Lung (tissue), 12 donors: Measurements from ENCODE around the gene SUGT1. TPM values are rescaled to one million over a fixed set of nuclear protein-coding genes. Genes with fewer than 3 reads are reported as not detected.

Source experiments
- ATAC-seq: fragments of 200-7000 bp; cut with Tn5 transposase; one replicate; pipeline ENCODE4 v1.9.1; 2020; ENCODE audit warnings: moderate number of reproducible peaks; ENCODE audit not compliant: insufficient read depth, low FRiP score
- DNase-seq, 3 donors: peaks; one replicate each; pipeline ENCODE4 v3.0.0-alpha.2; 2013 to 2017
- H3K27ac ChIP-seq, 2 donors: one replicate each; pipeline ENCODE4 v1.5.1; 2013; ENCODE audit warnings: mild to moderate bottlenecking in 2 of 2, moderate library complexity in 2 of 2, control low read depth in 1 of 2, inconsistent platforms in 1 of 2, low read depth in 1 of 2, low read length in 1 of 2
- H3K27me3 ChIP-seq, 3 donors: one replicate each; pipeline ENCODE4 v1.5.1; 2013; ENCODE audit warnings: low read length in 2 of 3; ENCODE audit not compliant: control insufficient read depth in 3 of 3, insufficient read depth in 3 of 3
- H3K36me3 ChIP-seq, 4 donors: one replicate each; pipeline ENCODE4 v1.5.1; 2013; ENCODE audit warnings: low read length in 4 of 4, mild to moderate bottlenecking in 1 of 4, moderate library complexity in 1 of 4; ENCODE audit not compliant: control insufficient read depth in 4 of 4, insufficient read depth in 4 of 4
- H3K4me1 ChIP-seq, 5 donors: one replicate each; pipeline ENCODE4 v1.5.1; 2013; ENCODE audit warnings: low read length in 5 of 5, mild to moderate bottlenecking in 2 of 5, moderate library complexity in 1 of 5; ENCODE audit not compliant: control insufficient read depth in 5 of 5, insufficient read depth in 5 of 5
- H3K4me3 ChIP-seq: one replicate; pipeline ENCODE4 v1.5.1; 2013; ENCODE audit warnings: mild to moderate bottlenecking, control low read depth, moderate library complexity
- H3K9ac ChIP-seq, 2 donors: one replicate each; pipeline ENCODE4 v1.5.1; 2013; ENCODE audit warnings: low read length in 2 of 2, control low read depth in 1 of 2; ENCODE audit not compliant: insufficient read depth in 1 of 2
- H3K9me3 ChIP-seq, 4 donors: one replicate each; pipeline ENCODE4 v1.5.1; 2013; ENCODE audit warnings: low read length in 3 of 4, mild to moderate bottlenecking in 1 of 4, moderate library complexity in 1 of 4; ENCODE audit not compliant: control insufficient read depth in 4 of 4, insufficient read depth in 3 of 4
- CTCF ChIP-seq: IDR thresholded peaks from 2 replicates; pipeline ENCODE4 v1.5.1; 2012; ENCODE audit warnings: mild to moderate bottlenecking; ENCODE audit errors: control extremely low read depth, extremely low read depth
- WGBS, 2 donors: extraction: QIAGEN DNeasy Blood & Tissue Kit; methylation state at CpG; one replicate each; pipeline ENCODE4 v1.1.7; 2013; 5-methylcytosine and 5-hydroxymethylcytosine counted together
- polyA plus RNA-seq, 2 donors: library from polyadenylated mRNA; stranded (reverse); fragments of 200-250 nt; gene quantifications; one replicate each; pipeline ENCODE4 v1.2.1, GENCODE V29; 2013
- total RNA-seq, 2 donors: library from RNA; depleted of rRNA in 1 of 2; stranded (reverse); fragments of >200 nt in 1 of 2; gene quantifications; one replicate each; pipeline ENCODE4 v1.2.1, GENCODE V29; 2014 to 2021
- donor health status: control.
- donor health status: control.
- donor health status: Bipolar disorder and iron deficiency.
- donor health status: healthy.
- donor health status: DM: yes; HTN: yes; CAD: no.

The SUGT1 gene
- total and polyA plus RNA-seq, 4 donors = 30.6 to 48.7 (median 38.1) TPM

- no peak overlapping the region for H3K27ac ChIP-seq
- ATAC-seq = no peak
- peaks cover 1 to 20% (median 13%) of the 10 kb centered on the region in 4 donors for H3K36me3 ChIP-seq
- H3K27me3 ChIP-seq = no peaks in the 10 kb centered on the region
- 67 to 82% methylated on average over 3 of the region's 3 CpGs for WGBS, 2 donors
- H3K9ac ChIP-seq = no peak overlapping the region
- no peaks in the 10 kb centered on the region for H3K4me1 ChIP-seq
- DNase-seq = no peak
- no peaks in the 10 kb centered on the region for H3K9me3 ChIP-seq
- H3K4me3 ChIP-seq = no peak overlapping the region
- TF ChIP-seq CTCF = no peak
These were observed 8.5 kb upstream of the SUGT1 start for GRCh38 chr13:52644108-52644507.

GRCh38 chr13:52646967-52647366 lies 5.7 kb upstream of the SUGT1 start:
- Histone ChIP-seq H3K27ac (no peak overlapping the region), H3K27me3 (no peaks in the 10 kb centered on the region), H3K4me1 (peaks cover 0 to 12% (median 8%) of the 10 kb centered on the region in 5 donors), H3K9ac (no peak overlapping the region), H3K9me3 (no peaks in the 10 kb centered on the region), H3K36me3 (peaks cover 3 to 19% (median 9%) of the 10 kb centered on the region in 4 donors), H3K4me3 (no peak overlapping the region)
- DNase-seq (no peak), ATAC-seq (no peak)
- no peak for TF ChIP-seq CTCF

GRCh38 chr13:52650731-52651130 lies 1.9 kb upstream of the SUGT1 start:
- no peak for TF ChIP-seq CTCF
- peak in 1 of 3 donors; percentile 6 for DNase-seq
- H3K27ac ChIP-seq = no peak overlapping the region
- H3K9me3 ChIP-seq = no peaks in the 10 kb centered on the region
- H3K9ac ChIP-seq = peak overlapping the region; percentile 95 to 98
- no peak overlapping the region for H3K4me3 ChIP-seq
- no peak for ATAC-seq
- peaks cover 4 to 14% (median 9%) of the 10 kb centered on the region in 4 donors for H3K36me3 ChIP-seq
- no peaks in the 10 kb centered on the region for H3K27me3 ChIP-seq
- 75 to 78% methylated on average over 6 of the region's 6 CpGs for WGBS, 2 donors
- H3K4me1 ChIP-seq = peaks cover 0 to 24% (median 8%) of the 10 kb centered on the region in 5 donors

- H3K4me3 ChIP-seq = peak overlapping the region; percentile 89
- DNase-seq (no peak), ATAC-seq (peak; percentile 28)
- no peak for TF ChIP-seq CTCF
- WGBS, 2 donors = 0% methylated on average over 7 of the region's 7 CpGs
- H3K27ac ChIP-seq = peak overlapping the region; percentile 89 to 99
- H3K4me1 ChIP-seq = peaks cover 0 to 27% (median 12%) of the 10 kb centered on the region in 5 donors
- no peaks in the 10 kb centered on the region for H3K9me3 ChIP-seq
- peak overlapping the region; percentile 95 to 98 for H3K9ac ChIP-seq
- no peaks in the 10 kb centered on the region for H3K27me3 ChIP-seq
- peaks cover 4 to 14% (median 9%) of the 10 kb centered on the region in 4 donors for H3K36me3 ChIP-seq
These were observed 790 bp upstream of the SUGT1 start for GRCh38 chr13:52651897-52652195.
